Spinal cord (tissue), 10 donors: Measurements from ENCODE around the gene PLXND1. TPM values are rescaled to one million over a fixed set of nuclear protein-coding genes. Genes with fewer than 3 reads are reported as not detected.

Experiments used
- DNase-seq, 6 donors: peaks; one replicate each; pipeline versions ENCODE4 v3.0.0 to v3.0.0-alpha.2; 2013 to 2015; ENCODE audit warnings: low spot score in 6 of 6, low read depth in 4 of 6
- H3K27ac ChIP-seq: one replicate; pipeline ENCODE4 v1.5.1; 2013; ENCODE audit warnings: low read depth, low read length, control low read depth
- H3K27me3 ChIP-seq: one replicate; pipeline ENCODE4 v1.6.1; 2013; ENCODE audit warnings: low read length; ENCODE audit not compliant: control insufficient read depth, insufficient read depth
- H3K36me3 ChIP-seq: one replicate; pipeline ENCODE4 v1.6.1; 2013; ENCODE audit warnings: low read length; ENCODE audit not compliant: control insufficient read depth, insufficient read depth
- H3K4me1 ChIP-seq: one replicate; pipeline ENCODE4 v1.6.1; 2013; ENCODE audit warnings: low read length; ENCODE audit not compliant: control insufficient read depth, insufficient read depth
- H3K4me3 ChIP-seq: one replicate; pipeline ENCODE4 v1.5.1; 2013; ENCODE audit warnings: low read depth, low read length, control low read depth
- H3K9me3 ChIP-seq: one replicate; pipeline ENCODE4 v1.6.1; 2013; ENCODE audit warnings: low read length; ENCODE audit not compliant: control insufficient read depth, insufficient read depth
- WGBS: methylation state at CpG from one replicate; pipeline ENCODE4 v1.1.5; 2013; ENCODE audit warnings: missing lambda C conversion rate; ENCODE audit not compliant: insufficient coverage; 5-methylcytosine and 5-hydroxymethylcytosine counted together
- polyA plus RNA-seq, 2 donors: library from polyadenylated mRNA; unstranded; fragments of 120-200 nt; gene quantifications; one replicate each; pipeline ENCODE4 v1.2.1, GENCODE V29; 2013; ENCODE audit not compliant: insufficient read length in 2 of 2
- total RNA-seq, 2 donors: library from RNA; depleted of rRNA in 1 of 2; stranded (reverse); fragments of 120-200 nt in 1 of 2; fragments of >200 nt in 1 of 2; gene quantifications; one replicate each; pipeline versions ENCODE4 v1.2.3 to v1.2.4, GENCODE V29; 2013 to 2014
- donor health status: healthy.

Gene PLXND1
- total and polyA plus RNA-seq, 4 donors: 59.0 to 110 (median 65.9) TPM

DNA sequence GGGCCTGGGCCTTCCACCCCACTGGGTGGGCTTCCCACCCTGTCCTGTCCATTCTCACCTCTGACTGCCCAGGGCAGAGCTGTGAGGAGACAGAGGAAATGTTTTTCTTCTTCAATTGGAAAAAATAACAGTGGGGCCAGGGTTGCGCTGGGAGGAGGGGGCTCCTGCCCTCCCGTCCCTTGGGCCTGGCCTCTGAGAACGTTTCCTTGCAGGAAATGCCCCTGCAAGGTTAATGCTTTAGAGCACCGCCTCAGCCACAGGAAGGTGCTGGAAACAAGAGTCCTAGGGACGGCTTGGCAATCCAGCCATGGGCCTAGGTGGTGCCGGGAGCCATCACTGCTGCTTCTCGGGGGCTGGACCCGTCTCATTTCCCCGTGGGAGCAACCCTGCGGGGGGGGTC is 3.8 kb upstream of the PLXND1 start:
- Histone ChIP-seq H3K27me3 (peaks cover 14% of the 10 kb centered on the region), H3K9me3 (no peaks in the 10 kb centered on the region), H3K4me3 (no peak overlapping the region), H3K36me3 (no peaks in the 10 kb centered on the region), H3K4me1 (peaks cover 49% of the 10 kb centered on the region), H3K27ac (peak overlapping the region; percentile 33)
- WGBS: 61% methylated on average over 5 of the region's 10 CpGs
- DNase-seq: no peak

DNA sequence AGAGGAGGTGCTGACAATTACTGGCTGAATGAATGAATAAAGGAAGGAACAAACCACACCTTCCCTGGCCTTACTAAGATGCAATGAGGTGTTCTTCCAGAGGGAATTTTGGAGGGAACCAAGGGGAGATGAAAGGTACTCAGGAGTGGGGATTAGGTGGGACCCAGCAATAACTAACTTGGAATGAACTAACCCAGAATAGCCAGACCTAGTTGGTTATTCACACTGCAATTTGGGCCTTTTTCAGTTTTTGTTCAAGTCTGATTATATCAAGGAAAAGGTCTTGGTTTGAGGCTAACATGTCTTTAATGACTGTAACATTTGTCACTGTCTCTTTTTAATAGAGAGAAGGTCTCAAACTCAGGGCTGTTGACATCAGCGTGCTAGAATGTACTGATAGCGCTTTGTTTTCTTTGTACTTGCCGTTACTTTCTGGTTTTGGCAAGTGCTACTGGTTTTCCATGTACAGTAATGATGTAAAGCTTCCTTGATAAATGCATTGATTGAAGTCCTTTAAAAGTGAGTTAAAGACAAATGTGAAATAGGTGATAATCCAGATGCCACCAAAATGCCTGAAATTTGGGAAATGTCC is 3.2 kb upstream of the PLXND1 start:
- no peaks in the 10 kb centered on the region for H3K9me3 ChIP-seq
- DNase-seq: no peak
- no peak overlapping the region for H3K4me3 ChIP-seq
- peak overlapping the region; percentile 33 for H3K27ac ChIP-seq
- 42% methylated on average over 3 of the region's 3 CpGs for WGBS
- H3K4me1 ChIP-seq: peaks cover 52% of the 10 kb centered on the region
- H3K27me3 ChIP-seq: peaks cover 18% of the 10 kb centered on the region
- no peaks in the 10 kb centered on the region for H3K36me3 ChIP-seq

DNA sequence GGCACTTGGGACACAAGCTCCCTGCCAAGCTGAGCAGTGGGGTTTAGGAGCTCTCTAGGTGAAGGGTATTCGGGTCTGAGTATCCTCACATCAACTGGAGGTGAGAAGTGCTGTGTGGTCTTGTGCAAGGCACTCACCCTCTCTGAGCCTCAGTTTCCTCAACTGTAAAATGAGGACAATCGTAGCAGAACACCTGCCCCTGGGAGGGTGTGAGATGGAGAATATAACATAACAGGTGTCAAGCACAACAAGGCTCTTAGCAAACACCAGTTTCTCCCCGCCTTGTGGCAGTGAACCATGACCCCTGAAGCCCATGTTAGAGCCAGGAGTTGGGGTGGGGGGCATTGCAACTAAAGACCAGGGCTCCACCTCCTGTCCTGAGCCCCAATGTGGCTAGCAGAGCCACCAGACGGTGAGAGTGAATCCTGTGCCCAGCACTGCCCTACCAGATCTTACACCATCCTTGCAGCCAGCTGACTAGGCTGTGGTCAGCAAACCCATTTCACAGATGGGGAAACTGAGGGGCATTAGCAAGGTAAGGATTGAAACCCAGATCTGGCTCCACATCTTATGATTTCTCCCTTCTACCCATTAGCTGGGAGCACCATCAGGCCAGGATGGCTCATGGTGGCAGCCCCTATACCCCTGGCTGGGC is 2.6 kb upstream of the PLXND1 start:
- Histone ChIP-seq H3K27me3 (peaks cover 24% of the 10 kb centered on the region), H3K27ac (no peak overlapping the region), H3K4me3 (no peak overlapping the region), H3K36me3 (no peaks in the 10 kb centered on the region), H3K4me1 (peaks cover 57% of the 10 kb centered on the region), H3K9me3 (no peaks in the 10 kb centered on the region)
- 83% methylated on average over 2 of the region's 4 CpGs for WGBS
- no peak for DNase-seq

DNA sequence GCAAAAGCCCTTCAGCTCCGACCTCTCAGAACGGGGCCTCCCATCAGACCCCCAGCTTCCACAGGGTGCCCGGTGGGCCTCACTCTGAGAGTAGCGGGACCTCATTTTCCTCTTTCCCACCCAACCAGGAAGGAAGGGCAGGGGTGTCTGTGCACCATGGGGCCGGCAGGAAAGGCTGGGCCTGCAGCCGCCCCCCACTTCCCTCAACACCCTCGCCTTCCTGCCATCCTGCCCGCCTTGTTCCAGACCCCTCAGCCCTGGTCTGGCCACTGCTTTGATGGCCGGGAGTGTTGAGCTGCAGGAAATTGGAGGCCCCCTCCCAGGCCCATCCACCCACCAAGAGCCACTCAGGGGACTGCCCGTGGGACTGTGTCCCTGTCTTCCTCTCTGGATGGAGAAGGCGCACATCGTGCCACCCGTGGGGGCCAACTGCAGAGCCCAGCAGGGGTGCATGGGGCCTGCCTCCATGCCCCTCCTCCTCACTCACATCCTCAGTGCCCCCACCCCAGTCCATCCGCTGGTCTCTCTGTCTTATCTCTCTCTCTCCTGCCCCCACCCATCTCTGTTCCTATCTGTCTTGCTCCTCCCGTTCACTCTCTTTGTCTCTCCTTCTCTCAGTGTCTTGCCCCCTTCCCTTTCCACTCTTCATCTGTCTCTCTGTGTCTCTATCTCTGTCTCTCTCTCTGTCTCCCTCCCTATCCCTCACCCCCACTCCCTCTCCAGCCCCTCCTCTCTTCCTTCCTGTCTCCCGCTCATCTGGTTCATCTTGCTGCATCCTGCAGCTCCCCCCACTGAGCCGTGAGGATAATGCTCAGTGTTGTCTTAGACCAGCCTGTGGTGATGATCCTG is 1.8 kb upstream of the PLXND1 start:
- H3K36me3 ChIP-seq: no peaks in the 10 kb centered on the region
- H3K4me3 ChIP-seq: no peak overlapping the region
- WGBS: 67% methylated on average over 14 of the region's 17 CpGs
- peak in 1 of 6 donors; percentile 59 for DNase-seq
- H3K27ac ChIP-seq: peak overlapping the region; percentile 57
- H3K9me3 ChIP-seq: no peaks in the 10 kb centered on the region
- H3K4me1 ChIP-seq: peaks cover 64% of the 10 kb centered on the region
- peaks cover 29% of the 10 kb centered on the region for H3K27me3 ChIP-seq

DNA sequence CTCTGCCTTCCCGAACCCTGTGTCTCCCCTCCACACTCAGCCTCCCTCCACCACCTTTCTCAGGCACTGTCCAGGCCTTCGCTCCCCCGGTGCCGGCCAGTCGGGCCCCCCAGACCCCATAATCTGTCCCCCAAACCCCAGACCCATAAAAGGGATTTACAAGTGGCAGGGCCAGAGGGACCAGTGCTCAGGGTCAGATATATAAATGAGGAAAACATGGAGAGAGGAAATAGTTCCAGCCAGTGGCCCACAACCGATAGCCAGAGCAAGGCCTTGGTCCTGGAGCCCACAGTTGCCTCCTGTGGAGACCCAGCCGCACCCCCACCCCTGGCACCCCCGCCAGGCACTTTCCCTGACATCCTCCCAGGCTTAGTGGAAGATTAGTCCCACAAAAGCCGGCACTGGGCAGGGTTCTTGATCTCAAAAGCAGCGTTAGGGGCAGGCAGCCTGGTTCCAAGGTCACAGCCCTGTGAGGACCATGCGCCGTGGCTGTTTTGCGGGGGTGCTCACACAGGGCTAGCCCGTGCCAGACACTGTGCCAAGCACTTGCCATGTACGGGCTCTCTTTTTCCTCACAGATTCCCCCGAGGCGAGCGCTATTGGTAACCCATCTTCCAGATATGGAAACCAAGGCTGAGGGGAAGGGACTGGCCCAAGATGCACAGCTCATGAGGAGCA is 1.1 kb upstream of the PLXND1 start:
- H3K27me3 ChIP-seq: peaks cover 29% of the 10 kb centered on the region
- H3K4me3 ChIP-seq: peak overlapping the region; percentile 31
- no peaks in the 10 kb centered on the region for H3K36me3 ChIP-seq
- 60% methylated on average over 11 of the region's 18 CpGs for WGBS
- no peak for DNase-seq
- H3K4me1 ChIP-seq: peaks cover 67% of the 10 kb centered on the region
- H3K27ac ChIP-seq: peak overlapping the region; percentile 57
- H3K9me3 ChIP-seq: no peaks in the 10 kb centered on the region

DNA sequence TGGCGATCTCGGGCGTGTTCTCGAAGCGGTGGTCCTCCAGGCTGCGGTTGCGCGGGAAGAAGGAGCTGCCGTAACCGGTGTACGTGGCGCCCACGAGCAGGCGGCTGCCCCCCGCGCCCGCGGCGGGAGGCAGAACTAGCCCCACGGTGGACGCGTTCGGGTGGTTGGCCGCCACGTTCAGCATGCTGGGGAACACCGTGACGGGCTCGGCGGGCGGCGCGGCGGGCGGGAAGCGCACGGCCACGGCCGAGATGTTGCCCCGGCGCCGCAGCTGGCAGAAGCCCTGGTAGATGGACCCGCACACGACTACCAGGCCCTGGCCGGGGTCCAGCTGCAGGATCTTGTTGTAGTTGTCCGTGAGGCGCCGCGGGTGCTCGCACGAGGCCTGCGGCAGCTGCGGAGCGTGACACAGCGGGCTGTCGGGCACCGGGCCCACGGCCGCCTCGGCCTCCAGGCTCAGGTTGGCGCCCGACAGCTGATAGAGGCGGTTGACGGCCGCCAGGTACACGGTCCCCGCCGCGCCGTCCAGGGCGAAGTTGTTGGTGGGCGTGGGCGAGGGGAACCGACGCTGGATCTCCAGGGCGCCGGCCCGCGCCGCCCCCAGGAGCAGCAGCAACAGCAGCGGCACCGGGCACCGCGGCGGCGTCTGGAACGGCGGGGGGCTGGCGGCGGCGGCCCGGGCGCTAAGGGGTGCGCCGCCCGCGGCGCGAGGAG is 397 bp downstream of the PLXND1 start:
- Histone ChIP-seq H3K36me3 (no peaks in the 10 kb centered on the region), H3K4me1 (peaks cover 66% of the 10 kb centered on the region), H3K9me3 (no peaks in the 10 kb centered on the region), H3K4me3 (peak overlapping the region; percentile 40), H3K27ac (peak overlapping the region; percentile 33), H3K27me3 (peaks cover 33% of the 10 kb centered on the region)
- DNase-seq: peak in 1 of 6 donors; percentile 66
- WGBS: under 1% methylated on average over 98 of the region's 98 CpGs

DNA sequence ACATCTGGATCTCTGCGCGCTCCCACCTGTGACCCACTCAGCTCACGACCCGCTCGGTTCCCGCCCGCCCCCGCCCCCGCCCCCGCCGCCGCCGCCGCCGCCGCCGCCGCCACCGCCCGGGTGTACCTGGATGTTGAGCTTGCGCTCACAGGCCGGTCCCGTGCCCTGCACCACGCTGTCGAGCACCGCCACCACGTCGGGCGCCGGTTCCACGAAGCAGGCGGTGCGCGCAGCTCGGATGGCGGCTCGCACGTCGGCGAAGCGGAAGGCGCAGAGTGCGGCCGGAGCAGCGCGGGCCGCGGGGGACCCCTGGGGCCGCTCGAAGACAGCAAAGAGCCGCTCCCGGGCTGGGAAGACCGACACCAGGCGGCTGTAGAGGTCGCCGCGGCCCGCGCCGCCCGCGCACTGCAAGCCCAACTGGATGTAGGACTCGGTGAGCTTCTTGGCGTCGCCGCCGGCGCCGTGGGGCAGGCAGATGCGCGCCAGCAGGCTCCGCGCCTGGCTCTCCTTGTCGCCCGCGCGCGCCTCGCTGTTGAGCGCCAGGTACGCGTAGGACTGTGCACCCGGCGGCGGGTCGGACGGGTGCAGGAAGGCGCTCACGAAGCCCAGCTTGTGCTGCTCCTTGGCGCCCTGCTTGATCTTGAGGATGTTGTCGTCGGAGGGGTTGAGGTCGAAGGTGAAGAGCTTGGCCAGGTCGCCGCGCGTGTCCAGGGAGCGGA is 1.1 kb downstream of the PLXND1 start:
- Histone ChIP-seq H3K9me3 (no peaks in the 10 kb centered on the region), H3K27me3 (peaks cover 33% of the 10 kb centered on the region), H3K4me3 (peak overlapping the region; percentile 40), H3K4me1 (peaks cover 71% of the 10 kb centered on the region), H3K36me3 (no peaks in the 10 kb centered on the region), H3K27ac (peak overlapping the region; percentile 33)
- peak in 2 of 6 donors; percentile 58 to 76 for DNase-seq
- WGBS: under 1% methylated on average over 94 of the region's 98 CpGs

DNA sequence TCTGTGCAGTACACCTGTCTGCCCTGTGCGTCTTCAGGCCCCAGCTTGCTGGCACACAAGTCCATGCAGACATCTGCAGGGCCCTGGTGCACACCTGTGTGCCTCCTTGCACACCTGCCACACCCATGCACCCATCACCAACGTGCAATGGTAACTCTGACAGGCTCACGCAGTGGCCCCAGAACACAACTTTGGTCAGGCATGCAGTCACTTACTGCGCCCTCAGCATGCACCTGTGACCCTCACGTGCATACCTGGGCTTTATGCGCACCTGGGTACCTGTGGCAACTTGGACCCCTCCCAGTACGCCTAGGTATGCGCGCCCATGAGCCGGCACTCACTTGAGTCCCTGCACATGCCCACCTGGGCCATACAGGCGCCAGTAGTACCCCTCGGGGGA is 1.7 kb downstream of the PLXND1 start:
- WGBS: 40% methylated on average over 12 of the region's 12 CpGs
- no peak for DNase-seq
- Histone ChIP-seq H3K36me3 (no peaks in the 10 kb centered on the region), H3K4me1 (peaks cover 72% of the 10 kb centered on the region), H3K4me3 (peak overlapping the region; percentile 37), H3K27ac (no peak overlapping the region), H3K27me3 (peaks cover 33% of the 10 kb centered on the region), H3K9me3 (no peaks in the 10 kb centered on the region)
